H1 (cell line): ENCODE results near the gene EVI5. TPM values are rescaled to one million over a fixed set of nuclear protein-coding genes. Genes with fewer than 3 reads are reported as not detected.

Experiments used
- CTCF ChIA-PET: fragments of 300-600 bp; sonication (Branson Sonifier 250); formaldehyde crosslinking; loops from one replicate; lab custom pipeline; 2021; ENCODE audit not compliant: partially characterized antibody; lab: Charles Lee
- POLR2A ChIA-PET: fragments of 300-600 bp; sonication (Branson Sonifier 250); formaldehyde crosslinking; loops from one replicate; lab custom pipeline; 2021; ENCODE audit warnings: inconsistent platforms; ENCODE audit not compliant: partially characterized antibody; lab: Charles Lee
- DNase-seq, 2 experiments: peaks; one replicate each; pipeline versions ENCODE4 v3.0.0 to v3.0.0-alpha.2; 2010 to 2022; ENCODE audit warnings: low spot score in 2 of 2, low read depth in 1 of 2, mixed read lengths in 1 of 2
- FAIRE-seq: peaks from 2 replicates; lab custom pipeline; 2011; peaks lifted over from hg19 to GRCh38; lab: Jason Lieb, UNC
- H2AFZ ChIP-seq: 2 replicates; pipeline ENCODE4 v1.8.1; 2012; ENCODE audit warnings: low read length, inconsistent platforms
- H2AK5ac ChIP-seq: 2 replicates; pipeline ENCODE4 v1.6.1; 2013; ENCODE audit warnings: low read depth, low read length
- H2BK120ac ChIP-seq: replicated peaks from 2 replicates; pipeline ENCODE3; 2013; ENCODE audit warnings: low read depth, low read length, inconsistent platforms
- H2BK12ac ChIP-seq: 2 replicates; pipeline ENCODE4 v1.6.1; 2013; ENCODE audit warnings: low read depth, low read length
- H2BK15ac ChIP-seq: 2 replicates; pipeline ENCODE4 v1.6.1; 2013; ENCODE audit warnings: low read length
- H2BK20ac ChIP-seq: 2 replicates; pipeline ENCODE4 v1.6.1; 2013; ENCODE audit warnings: low read length
- H2BK5ac ChIP-seq: 2 replicates; pipeline ENCODE4 v1.6.1; 2013; ENCODE audit warnings: low read depth, low read length
- H3K14ac ChIP-seq: 2 replicates; pipeline ENCODE4 v1.6.1; 2013; ENCODE audit warnings: inconsistent platforms; ENCODE audit not compliant: insufficient read length
- H3K18ac ChIP-seq: 2 replicates; pipeline ENCODE4 v1.6.1; 2013; ENCODE audit warnings: low read length; ENCODE audit errors: extremely low read depth
- H3K23ac ChIP-seq: 2 replicates; pipeline ENCODE4 v1.6.1; 2013; ENCODE audit warnings: inconsistent platforms; ENCODE audit not compliant: insufficient read length
- H3K23me2 ChIP-seq: 2 replicates; pipeline ENCODE4 v1.6.1; 2013; ENCODE audit warnings: low read depth, low read length
- H3K27ac ChIP-seq: 2 replicates; pipeline ENCODE4 v1.6.1; 2011; ENCODE audit warnings: low read depth, low read length, inconsistent platforms
- H3K27me3 ChIP-seq, 4 experiments: replicated peaks in 1 of 4; 1 replicate in 1 of 4; 2 replicates in 3 of 4; pipeline versions ENCODE4 v1.6.1 to v1.8.1; 2011 to 2013; ENCODE audit warnings: low read length in 3 of 4, mild to moderate bottlenecking in 3 of 4, inconsistent platforms in 2 of 4, mixed read lengths in 2 of 4, moderate library complexity in 1 of 4; ENCODE audit not compliant: control insufficient read depth in 3 of 4, insufficient read depth in 3 of 4; ENCODE audit errors: extremely low read depth in 1 of 4
- H3K36me3 ChIP-seq, 4 experiments: 2 replicates each; pipeline versions ENCODE4 v1.6.1 to v1.8.1; 2011 to 2013; ENCODE audit warnings: mild to moderate bottlenecking in 4 of 4, low read length in 3 of 4, moderate library complexity in 2 of 4, control low read depth in 1 of 4, inconsistent platforms in 1 of 4; ENCODE audit not compliant: insufficient read depth in 4 of 4, control insufficient read depth in 2 of 4
- H3K4ac ChIP-seq: replicated peaks from 2 replicates; pipeline ENCODE3; 2013; ENCODE audit warnings: low read length, low read depth, mixed read lengths, inconsistent platforms; ENCODE audit not compliant: insufficient read length
- H3K4me1 ChIP-seq, 4 experiments: replicated peaks in 1 of 4; 1 replicate in 1 of 4; 2 replicates in 3 of 4; pipeline versions ENCODE4 v1.6.1 to v1.8.1; 2011 to 2013; ENCODE audit warnings: low read length in 3 of 4, inconsistent platforms in 2 of 4, mixed read lengths in 1 of 4; ENCODE audit not compliant: insufficient read depth in 4 of 4, control insufficient read depth in 3 of 4
- H3K4me2 ChIP-seq, 2 experiments: 2 replicates each; pipeline versions ENCODE4 v1.6.1 to v1.8.1; 2011 to 2013; ENCODE audit warnings: low read depth in 2 of 2, low read length in 2 of 2, control low read depth in 1 of 2, inconsistent platforms in 1 of 2, mild to moderate bottlenecking in 1 of 2; ENCODE audit not compliant: insufficient read depth in 1 of 2
- H3K4me3 ChIP-seq, 4 experiments: fragments of 200-600, 300-600 bp in 1 of 4; sonication (generic), shearing (Covaris generic), sonication (Bioruptor Twin) in 1 of 4; 2 replicates each; pipeline versions ENCODE4 v1.5.1 to v1.8.1; 2011 to 2016; ENCODE audit warnings: low read length in 4 of 4, low read depth in 3 of 4, control low read depth in 2 of 4, inconsistent platforms in 2 of 4, mild to moderate bottlenecking in 2 of 4, mixed read lengths in 1 of 4, moderate library complexity in 1 of 4; ENCODE audit not compliant: insufficient read depth in 2 of 4; ENCODE audit errors: extremely low read depth in 1 of 4
- H3K56ac ChIP-seq: replicated peaks from 2 replicates; pipeline ENCODE3; 2013; ENCODE audit warnings: low read depth, mild to moderate bottlenecking, mixed read lengths, low read length, inconsistent platforms; ENCODE audit not compliant: insufficient read length
- H3K79me1 ChIP-seq: 2 replicates; pipeline ENCODE4 v1.6.1; 2013; ENCODE audit warnings: low read depth, low read length, control low read depth
- H3K79me2 ChIP-seq, 2 experiments: 2 replicates each; pipeline versions ENCODE4 v1.6.1 to v1.8.1; 2012 to 2013; ENCODE audit warnings: low read length in 2 of 2, mild to moderate bottlenecking in 2 of 2, inconsistent platforms in 1 of 2; ENCODE audit not compliant: insufficient read depth in 2 of 2, control insufficient read depth in 1 of 2
- H3K9ac ChIP-seq, 4 experiments: replicated peaks in 1 of 4; 1 replicate in 1 of 4; 2 replicates in 3 of 4; pipeline versions ENCODE4 v1.6.1 to v1.8.1; 2011 to 2013; ENCODE audit warnings: low read depth in 3 of 4, low read length in 3 of 4, control low read depth in 2 of 4, mild to moderate bottlenecking in 2 of 4, moderate library complexity in 2 of 4, inconsistent platforms in 1 of 4; ENCODE audit errors: extremely low read depth in 1 of 4
- H3K9me3 ChIP-seq, 2 experiments: 2 replicates each; pipeline versions ENCODE4 v1.6.1 to v1.8.1; 2012 to 2013; ENCODE audit warnings: mild to moderate bottlenecking in 2 of 2, moderate library complexity in 2 of 2, control low read depth in 1 of 2, inconsistent platforms in 1 of 2, low read depth in 1 of 2, low read length in 1 of 2, mixed read lengths in 1 of 2; ENCODE audit not compliant: insufficient read depth in 2 of 2
- H4K20me1 ChIP-seq, 2 experiments: replicated peaks in 1 of 2; 2 replicates each; pipeline versions ENCODE3 to v1.8.1; 2011 to 2013; ENCODE audit warnings: inconsistent platforms in 2 of 2, low read length in 2 of 2, mild to moderate bottlenecking in 1 of 2; ENCODE audit not compliant: insufficient read depth in 2 of 2, control insufficient read depth in 1 of 2
- H4K5ac ChIP-seq: 2 replicates; pipeline ENCODE4 v1.6.1; 2013; ENCODE audit warnings: low read length, low read depth, mixed read lengths, inconsistent platforms; ENCODE audit not compliant: insufficient read length
- H4K8ac ChIP-seq: 2 replicates; pipeline ENCODE4 v1.8.0; 2013; ENCODE audit warnings: mild to moderate bottlenecking, moderate library complexity, low read length, inconsistent platforms; ENCODE audit not compliant: insufficient read depth; ENCODE audit errors: extremely low read depth
- H4K91ac ChIP-seq: replicated peaks from 2 replicates; pipeline ENCODE3; 2013; ENCODE audit warnings: low read length, mixed read lengths, inconsistent platforms; ENCODE audit not compliant: insufficient read length
- ASH2L ChIP-seq: fragments of 200-600, 300-600 bp; sonication (generic); IDR thresholded peaks from one replicate; pipeline ENCODE4 v1.7.1; 2017; ENCODE audit warnings: low read length
- ATF2 ChIP-seq: IDR thresholded peaks from 2 replicates; pipeline ENCODE4 v1.6.1; 2012; ENCODE audit warnings: low read length, inconsistent platforms
- EGR1 ChIP-seq: IDR thresholded peaks from 2 replicates; pipeline ENCODE4 v1.6.1; 2011; ENCODE audit warnings: low read depth, low read length, borderline replicate concordance
- JUN ChIP-seq: IDR thresholded peaks from 2 replicates; pipeline ENCODE4 v1.6.1; 2011; ENCODE audit warnings: low read depth, mild to moderate bottlenecking, improper control_type of control experiment, low read length
- KDM1A ChIP-seq: fragments of 200-600, 300-600 bp; sonication (generic); IDR thresholded peaks from 2 replicates; pipeline ENCODE4 v1.7.1; 2016; ENCODE audit warnings: mild to moderate bottlenecking, low read length, borderline replicate concordance
- KDM4A ChIP-seq: IDR thresholded peaks from one replicate; pipeline ENCODE4 v1.7.1; 2012; ENCODE audit warnings: low read depth, mild to moderate bottlenecking, moderate library complexity, low read length, inconsistent platforms; ENCODE audit not compliant: severe bottlenecking
- MAX ChIP-seq: IDR thresholded peaks from 2 replicates; pipeline ENCODE4 v1.6.1; 2012; ENCODE audit warnings: inconsistent platforms
- NRF1 ChIP-seq: IDR thresholded peaks from 2 replicates; pipeline ENCODE4 v1.6.1; 2011; ENCODE audit warnings: mild to moderate bottlenecking, low read depth, low read length, improper control_type of control experiment
- POU5F1 ChIP-seq: IDR thresholded peaks from 2 replicates; pipeline ENCODE4 v1.6.1; 2011; ENCODE audit warnings: low read depth, mild to moderate bottlenecking, low read length, moderate library complexity
- SP1 ChIP-seq: IDR thresholded peaks from 2 replicates; pipeline ENCODE4 v1.6.1; 2011; ENCODE audit warnings: low read depth, low read length
- SRF ChIP-seq: IDR thresholded peaks from 2 replicates; pipeline ENCODE4 v1.6.1; 2011; ENCODE audit warnings: mild to moderate bottlenecking, low read depth, low read length, moderate library complexity
- USF2 ChIP-seq: IDR thresholded peaks from 2 replicates; pipeline ENCODE4 v1.6.1; 2011; ENCODE audit warnings: low read length, improper control_type of control experiment
- polyA plus RNA-seq, 7 experiments: library from polyadenylated mRNA; depleted of rRNA in 3 of 7; stranded (reverse) in 5 of 7; unstranded in 2 of 7; fragments of >200 nt in 5 of 7; fragments of 200-250 nt in 2 of 7; gene quantifications; 1 replicate in 5 of 7; 2 replicates in 1 of 7; 4 replicates in 1 of 7; pipeline versions ENCODE4 v1.2.1 to v1.2.3, GENCODE V29; 2011 to 2013; ENCODE audit warnings: missing spikeins in 2 of 7, mixed read lengths in 2 of 7
- total RNA-seq: library from RNA; stranded (reverse); fragmentation: NEBNext Ultra II Directional; extraction: Animal tissue kit (Norgen Biotek cat#: 25700); gene quantifications from 2 replicates; pipeline ENCODE4 v1.2.1, GENCODE V29; 2021

The EVI5 gene
- total and polyA plus RNA-seq, 2 of the 8 experiments (the other 6 are each of a cell fraction or from before 2014, with no cell fraction given): 1.7 to 13.7 TPM

GRCh38 chr1:92797297-92797696, 12.4 kb upstream of the EVI5 start:
- DNase-seq: no peak
- no peak overlapping the region for H2BK120ac ChIP-seq
- no peak overlapping the region for H3K18ac ChIP-seq
- H4K20me1 ChIP-seq: no peaks in the 10 kb centered on the region
- H3K4ac ChIP-seq: no peak overlapping the region
- no peak overlapping the region for H3K4me2 ChIP-seq
- no peak overlapping the region for H3K56ac ChIP-seq
- no peak overlapping the region for H2BK12ac ChIP-seq
- no peaks in the 10 kb centered on the region for H3K36me3 ChIP-seq
- CTCF ChIA-PET: interaction anchor here (1.2 to 1.5 kb wide), 2 partner anchors 14 to 23 kb away, joined by 3 read pairs; no protein-coding TSS in a partner anchor
- H3K23ac ChIP-seq: no peak overlapping the region
- no peaks in the 10 kb centered on the region for H3K27me3 ChIP-seq
- no peaks in the 10 kb centered on the region; a peak in 2 of 7 replicates for H3K4me1 ChIP-seq
- no peak for FAIRE-seq
- no peak overlapping the region for H3K27ac ChIP-seq
- no peak overlapping the region for H2AFZ ChIP-seq
- H2AK5ac ChIP-seq: no peak overlapping the region
- no peak overlapping the region for H3K9ac ChIP-seq
- no peak overlapping the region for H2BK15ac ChIP-seq
- no peaks in the 10 kb centered on the region for H3K79me2 ChIP-seq
- no peak overlapping the region for H3K4me3 ChIP-seq
- H3K23me2 ChIP-seq: no peaks in the 10 kb centered on the region; the same call in 1 of the 2 replicates
- H3K9me3 ChIP-seq: no peaks in the 10 kb centered on the region
- H2BK5ac ChIP-seq: no peak overlapping the region
- H4K5ac ChIP-seq: no peak overlapping the region
- H2BK20ac ChIP-seq: no peak overlapping the region
- POLR2A ChIA-PET: interaction anchor here (2.4 to 2.5 kb wide), 2 partner anchors 12 to 35 kb away, joined by 5 to 12 read pairs; partner anchors contain the start of genes EVI5 and RPL5
- H3K79me1 ChIP-seq: no peaks in the 10 kb centered on the region
- H3K14ac ChIP-seq: no peak overlapping the region
- H4K91ac ChIP-seq: no peak overlapping the region
- no peak overlapping the region for H4K8ac ChIP-seq
- TF ChIP-seq EGR1 (no peak), ASH2L (no peak), KDM1A (no peak), KDM4A (no peak), USF2 (no peak), POU5F1 (no peak), ATF2 (no peak), SRF (no peak), JUN (no peak), SP1 (no peak), MAX (no peak), NRF1 (no peak)
